DOHH2 (cell line): ENCODE measurements around the gene SHD.
"Not testable (repeated sequence)": the region's sequence is repeated elsewhere in the genome, so short reads cannot be mapped to it uniquely, and the experiment has no call there.

Experiments used
- H3F3A ChIP-seq: fragments of 200-600 bp; sonication (generic), shearing (Covaris generic); 2 replicates; pipeline ENCODE4 v1.6.0; 2016; ENCODE audit warnings: antibody characterized with exemption, mild to moderate bottlenecking; ENCODE audit not compliant: control insufficient read depth, insufficient read depth
- H3K27ac ChIP-seq: fragments of 200-600 bp; sonication (generic); 2 replicates; pipeline ENCODE4 v1.5.1; 2014; ENCODE audit warnings: low read depth, mild to moderate bottlenecking, low read length, moderate library complexity
- H3K27me3 ChIP-seq: fragments of 200-600 bp; sonication (generic); 2 replicates; pipeline ENCODE4 v1.6.1; 2014; ENCODE audit warnings: mild to moderate bottlenecking, low read length, mixed read lengths; ENCODE audit not compliant: control insufficient read depth
- H3K36me3 ChIP-seq: fragments of 200-600 bp; sonication (generic); 2 replicates; pipeline ENCODE4 v1.6.1; 2014; ENCODE audit warnings: mild to moderate bottlenecking, low read length, moderate library complexity, mixed read lengths; ENCODE audit not compliant: control insufficient read depth
- H3K4me1 ChIP-seq: fragments of 200-600 bp; sonication (generic); 2 replicates; pipeline ENCODE4 v1.6.1; 2014; ENCODE audit warnings: mild to moderate bottlenecking, low read length, mixed read lengths; ENCODE audit not compliant: control insufficient read depth
- H3K4me2 ChIP-seq: fragments of 200-600 bp; sonication (generic); 2 replicates; pipeline ENCODE4 v1.6.0; 2014; ENCODE audit warnings: mild to moderate bottlenecking, low read length, moderate library complexity
- H3K4me3 ChIP-seq: fragments of 200-600 bp; sonication (generic); 2 replicates; pipeline ENCODE4 v1.5.1; 2014; ENCODE audit warnings: mild to moderate bottlenecking, low read length, mixed read lengths
- H3K79me2 ChIP-seq: fragments of 200-600 bp; sonication (generic); 2 replicates; pipeline ENCODE4 v1.6.1; 2014; ENCODE audit warnings: mild to moderate bottlenecking, low read length, mixed read lengths; ENCODE audit not compliant: control insufficient read depth
- H3K9me2 ChIP-seq: fragments of 200-600 bp; sonication (generic); replicated peaks from 2 replicates; pipeline ENCODE4 v1.6.1; 2014; ENCODE audit warnings: mild to moderate bottlenecking, low read length, mixed read lengths; ENCODE audit not compliant: control insufficient read depth
- H3K9me3 ChIP-seq: fragments of 200-600 bp; sonication (generic); 2 replicates; pipeline ENCODE4 v1.6.1; 2014; ENCODE audit warnings: antibody characterized with exemption, low read length, mixed read lengths; ENCODE audit not compliant: control insufficient read depth, insufficient read depth
- H4K20me1 ChIP-seq: fragments of 200-600 bp; sonication (generic); 2 replicates; pipeline ENCODE4 v1.6.0; 2014; ENCODE audit warnings: low read depth, mild to moderate bottlenecking, antibody characterized with exemption, low read length, moderate library complexity; ENCODE audit not compliant: control insufficient read depth, insufficient read depth
- CTCF ChIP-seq: fragments of 200-600 bp; sonication (generic); IDR thresholded peaks from one replicate; pipeline ENCODE4 v1.5.1; 2014; ENCODE audit warnings: antibody characterized with exemption, mild to moderate bottlenecking, low read depth, low read length; ENCODE audit not compliant: poor library complexity, severe bottlenecking
- EZH2phosphoT487 ChIP-seq: fragments of 200-600 bp; sonication (generic); IDR thresholded peaks from 2 replicates; pipeline ENCODE4 v1.6.1; 2017; ENCODE audit warnings: borderline replicate concordance, mild to moderate bottlenecking, antibody characterized with exemption, low read length, moderate library complexity, mixed read lengths

Gene SHD

GRCh38 chr19:4234862-4235201 is 44.2 kb upstream of the SHD start:
- no peak overlapping the region for H3K27ac ChIP-seq
- H3K4me2 ChIP-seq: no peak overlapping the region
- no peaks in the 10 kb centered on the region for H3F3A ChIP-seq
- peaks cover 11% of the 10 kb centered on the region for H3K27me3 ChIP-seq
- H3K9me3 ChIP-seq: no peaks in the 10 kb centered on the region
- no peaks in the 10 kb centered on the region; the same call in 1 of the 2 replicates for H3K4me1 ChIP-seq
- no peaks in the 10 kb centered on the region for H3K9me2 ChIP-seq
- no peaks in the 10 kb centered on the region for H3K36me3 ChIP-seq
- H3K4me3 ChIP-seq: no peak overlapping the region
- no peaks in the 10 kb centered on the region for H4K20me1 ChIP-seq
- no peaks in the 10 kb centered on the region for H3K79me2 ChIP-seq
- TF ChIP-seq EZH2phosphoT487: no peak
- TF ChIP-seq CTCF: no peak

GRCh38 chr19:4237510-4237909 is 41.6 kb upstream of the SHD start:
- not testable (repeated sequence) for H4K20me1 ChIP-seq, H3K27ac ChIP-seq, H3K4me2 ChIP-seq, H3K36me3 ChIP-seq, H3K9me2 ChIP-seq, H3F3A ChIP-seq, H3K4me3 ChIP-seq, H3K79me2 ChIP-seq, H3K27me3 ChIP-seq, H3K9me3 ChIP-seq
- H3K4me1 ChIP-seq: peaks cover 12% of the 10 kb centered on the region

GRCh38 chr19:4238831-4239230 is 40.2 kb upstream of the SHD start:
- no peaks in the 10 kb centered on the region for H4K20me1 ChIP-seq
- H3K79me2 ChIP-seq: no peaks in the 10 kb centered on the region
- H3K4me2 ChIP-seq: no peak overlapping the region
- H3K9me3 ChIP-seq: no peaks in the 10 kb centered on the region
- H3K4me3 ChIP-seq: no peak overlapping the region
- H3K36me3 ChIP-seq: no peaks in the 10 kb centered on the region
- H3K4me1 ChIP-seq: peaks cover 21% of the 10 kb centered on the region
- H3F3A ChIP-seq: peaks cover 5% of the 10 kb centered on the region; the same call in 1 of the 2 replicates
- H3K27me3 ChIP-seq: no peaks in the 10 kb centered on the region
- TF ChIP-seq CTCF (no peak), EZH2phosphoT487 (no peak)
- no peak overlapping the region for H3K27ac ChIP-seq
- no peaks in the 10 kb centered on the region for H3K9me2 ChIP-seq

- no peak for TF ChIP-seq EZH2phosphoT487
- no peak for TF ChIP-seq CTCF
- Histone ChIP-seq H3K4me1 (peaks cover 31% of the 10 kb centered on the region), H3K36me3 (no peaks in the 10 kb centered on the region), H3F3A (peaks cover 5% of the 10 kb centered on the region; the same call in 1 of the 2 replicates), H3K4me2 (peak overlapping the region; percentile 56), H3K79me2 (no peaks in the 10 kb centered on the region), H3K9me3 (no peaks in the 10 kb centered on the region), H3K27ac (peak overlapping the region; percentile 55), H4K20me1 (no peaks in the 10 kb centered on the region), H3K27me3 (no peaks in the 10 kb centered on the region), H3K4me3 (peak overlapping the region; percentile 35), H3K9me2 (no peaks in the 10 kb centered on the region)
These were observed 37.1 kb upstream of the SHD start for GRCh38 chr19:4241824-4242430.

GRCh38 chr19:4245938-4246337 is 33.1 kb upstream of the SHD start:
- not testable (repeated sequence) for H3K27me3 ChIP-seq, H3K9me2 ChIP-seq, H3K9me3 ChIP-seq, H3F3A ChIP-seq, H4K20me1 ChIP-seq
- peak overlapping the region; percentile 83 for H3K4me2 ChIP-seq
- H3K4me1 ChIP-seq: peaks cover 40% of the 10 kb centered on the region
- H3K27ac ChIP-seq: peak overlapping the region; percentile 84
- H3K4me3 ChIP-seq: peak overlapping the region; percentile 88
- peaks cover 25% of the 10 kb centered on the region for H3K79me2 ChIP-seq
- peaks cover 28% of the 10 kb centered on the region for H3K36me3 ChIP-seq
